Nephron (organoid): ENCODE data around the gene NAV2.
A peak's percentile ranks its signal among the peaks of the same experiment; 100 is the strongest.

Experiments used
- H3K27ac Mint-ChIP-seq, 3 experiments: 2 replicates each; pipeline ENCODE4 v1.8.0; 2020; ENCODE audit warnings: mixed read lengths in 3 of 3, mild to moderate bottlenecking in 2 of 3, moderate library complexity in 1 of 3
- H3K27me3 Mint-ChIP-seq: 2 replicates; pipeline ENCODE4 v1.8.0; 2021; ENCODE audit warnings: low read depth, mild to moderate bottlenecking, moderate library complexity, mixed read lengths
- H3K36me3 Mint-ChIP-seq: 2 replicates; pipeline ENCODE4 v1.8.0; 2020; ENCODE audit warnings: low read depth, mixed read lengths
- H3K4me1 Mint-ChIP-seq: 2 replicates; pipeline ENCODE4 v1.8.0; 2020; ENCODE audit warnings: mixed read lengths
- H3K4me3 Mint-ChIP-seq, 3 experiments: 2 replicates each; pipeline ENCODE4 v1.8.0; 2020; ENCODE audit warnings: mild to moderate bottlenecking in 3 of 3, mixed read lengths in 3 of 3, moderate library complexity in 2 of 3
- H3K9me3 Mint-ChIP-seq: 2 replicates; pipeline ENCODE4 v1.8.0; 2020; ENCODE audit warnings: mixed read lengths
- CTCF ChIP-seq, 3 experiments: fragments of 200-600 bp; sonication (generic); IDR thresholded peaks; one replicate each; pipeline ENCODE4 v1.5.0; 2021; ENCODE audit warnings: antibody characterized with exemption in 3 of 3; ENCODE audit not compliant: unreplicated experiment in 3 of 3

NAV2 gene

GRCh38 chr11:19868871-19869270 is 156.2 kb downstream of the NAV2 start:
- Mint-ChIP-seq H3K9me3 (no peaks in the 10 kb centered on the region), H3K27me3 (no peaks in the 10 kb centered on the region), H3K4me3 (no peak overlapping the region), H3K36me3 (no peaks in the 10 kb centered on the region), H3K4me1 (peaks cover 65% of the 10 kb centered on the region), H3K27ac (no peak overlapping the region)
- TF ChIP-seq CTCF (IDR thresholded peaks at IDR 0.05; ENCODE audit: unreplicated experiment in 3 of 3): no peak

- no peak for TF ChIP-seq CTCF (IDR thresholded peaks at IDR 0.05; ENCODE audit: unreplicated experiment in 3 of 3)
- Mint-ChIP-seq H3K36me3 (no peaks in the 10 kb centered on the region), H3K9me3 (no peaks in the 10 kb centered on the region), H3K4me3 (no peak overlapping the region), H3K27me3 (no peaks in the 10 kb centered on the region), H3K27ac (no peak overlapping the region), H3K4me1 (peaks cover 59% of the 10 kb centered on the region)
Observed at GRCh38 chr11:19869466-19869865, 156.8 kb downstream of the NAV2 start.

- peaks cover 53% of the 10 kb centered on the region for H3K4me1 Mint-ChIP-seq
- no peak for TF ChIP-seq CTCF (IDR thresholded peaks at IDR 0.05; ENCODE audit: unreplicated experiment in 3 of 3)
- no peaks in the 10 kb centered on the region for H3K27me3 Mint-ChIP-seq
Observed at GRCh38 chr11:19869946-19870589, 157.4 kb downstream of the NAV2 start.

GRCh38 chr11:19871531-19871930 is 158.9 kb downstream of the NAV2 start:
- H3K36me3 Mint-ChIP-seq: no peaks in the 10 kb centered on the region
- no peaks in the 10 kb centered on the region for H3K9me3 Mint-ChIP-seq
- H3K4me3 Mint-ChIP-seq: no peak overlapping the region
- TF ChIP-seq CTCF (IDR thresholded peaks at IDR 0.05; ENCODE audit: unreplicated experiment in 3 of 3): no peak
- H3K27me3 Mint-ChIP-seq: no peaks in the 10 kb centered on the region
- peaks cover 40% of the 10 kb centered on the region for H3K4me1 Mint-ChIP-seq
- H3K27ac Mint-ChIP-seq: no peak overlapping the region

More at GRCh38 chr11:19869946-19870589, 157.4 kb downstream of the NAV2 start:
- no peaks in the 10 kb centered on the region for H3K36me3 Mint-ChIP-seq
- H3K9me3 Mint-ChIP-seq: no peaks in the 10 kb centered on the region
- H3K4me3 Mint-ChIP-seq: peak overlapping the region in 1 of 3 experiments; percentile 55
- no peak overlapping the region for H3K27ac Mint-ChIP-seq

GRCh38 chr11:19872512-19873145 is 160.0 kb downstream of the NAV2 start:
- Mint-ChIP-seq H3K27ac (no peak overlapping the region), H3K27me3 (no peaks in the 10 kb centered on the region), H3K4me3 (no peak overlapping the region), H3K36me3 (no peaks in the 10 kb centered on the region), H3K9me3 (no peaks in the 10 kb centered on the region), H3K4me1 (peaks cover 32% of the 10 kb centered on the region)
- no peak for TF ChIP-seq CTCF (IDR thresholded peaks at IDR 0.05; ENCODE audit: unreplicated experiment in 3 of 3)

GRCh38 chr11:19873730-19874129 is 161.1 kb downstream of the NAV2 start:
- H3K4me3 Mint-ChIP-seq: no peak overlapping the region
- H3K27ac Mint-ChIP-seq: no peak overlapping the region
- H3K4me1 Mint-ChIP-seq: peaks cover 22% of the 10 kb centered on the region
- H3K36me3 Mint-ChIP-seq: no peaks in the 10 kb centered on the region
- no peaks in the 10 kb centered on the region for H3K9me3 Mint-ChIP-seq
- no peaks in the 10 kb centered on the region for H3K27me3 Mint-ChIP-seq
- no peak for TF ChIP-seq CTCF (IDR thresholded peaks at IDR 0.05; ENCODE audit: unreplicated experiment in 3 of 3)
